ENCODE measurements around the gene DUSP9. TPM values are rescaled to one million over a fixed set of nuclear protein-coding genes. Genes with fewer than 3 reads are reported as not detected.

DUSP9 gene
- total RNA-seq, 1 donor from 2014 or later: not detected

DNA sequence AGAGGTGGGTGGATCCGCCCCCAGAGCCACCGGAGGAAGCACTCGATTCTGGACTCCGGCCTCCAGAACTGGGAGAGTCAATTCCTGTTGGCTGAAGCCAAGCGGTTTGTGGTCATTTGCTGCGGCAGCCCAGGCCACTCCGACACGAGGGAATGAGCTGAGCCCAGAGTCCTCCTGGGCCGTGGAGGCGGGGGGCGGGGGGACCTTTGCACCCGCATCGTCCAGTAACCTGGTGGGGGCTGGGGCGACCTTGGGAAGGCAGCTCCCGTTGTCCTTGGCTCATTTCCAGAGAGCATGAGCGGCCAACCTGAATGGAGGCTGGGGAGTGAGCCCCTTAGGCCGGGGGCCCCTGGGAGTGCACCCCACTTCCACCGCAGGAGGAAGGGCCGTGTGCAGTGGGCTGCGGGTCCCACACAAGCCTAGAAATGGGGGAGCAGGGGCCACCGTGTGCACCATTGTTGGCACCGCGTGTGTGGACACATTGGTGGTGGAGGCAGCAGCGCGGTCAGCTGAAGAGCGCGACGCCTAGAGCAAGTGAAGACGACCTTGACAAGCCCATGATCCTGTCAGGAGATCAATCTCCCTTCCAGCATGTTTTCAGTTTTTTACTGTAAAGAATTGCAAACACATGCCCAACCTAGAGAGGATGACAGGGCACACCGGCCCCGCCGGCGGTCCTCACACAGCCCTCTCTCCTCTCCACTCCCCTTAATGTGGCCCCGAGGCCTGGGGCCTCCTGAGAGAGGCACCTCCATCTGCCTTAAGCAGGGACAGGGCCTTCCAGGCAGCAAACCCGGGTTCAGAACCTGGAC, 19.9 kb upstream of the DUSP9 start:
- peaks cover 0 to 3% of the 10 kb centered on the region in 2 donors for H3K9me3 ChIP-seq
- no peak overlapping the region for H3K27ac ChIP-seq
- no peak for DNase-seq (ENCODE audit: low spot score in 2 of 2)
- intact Hi-C loops (cut with DNase I): no loop called here
- TF ChIP-seq, protein P1, sequence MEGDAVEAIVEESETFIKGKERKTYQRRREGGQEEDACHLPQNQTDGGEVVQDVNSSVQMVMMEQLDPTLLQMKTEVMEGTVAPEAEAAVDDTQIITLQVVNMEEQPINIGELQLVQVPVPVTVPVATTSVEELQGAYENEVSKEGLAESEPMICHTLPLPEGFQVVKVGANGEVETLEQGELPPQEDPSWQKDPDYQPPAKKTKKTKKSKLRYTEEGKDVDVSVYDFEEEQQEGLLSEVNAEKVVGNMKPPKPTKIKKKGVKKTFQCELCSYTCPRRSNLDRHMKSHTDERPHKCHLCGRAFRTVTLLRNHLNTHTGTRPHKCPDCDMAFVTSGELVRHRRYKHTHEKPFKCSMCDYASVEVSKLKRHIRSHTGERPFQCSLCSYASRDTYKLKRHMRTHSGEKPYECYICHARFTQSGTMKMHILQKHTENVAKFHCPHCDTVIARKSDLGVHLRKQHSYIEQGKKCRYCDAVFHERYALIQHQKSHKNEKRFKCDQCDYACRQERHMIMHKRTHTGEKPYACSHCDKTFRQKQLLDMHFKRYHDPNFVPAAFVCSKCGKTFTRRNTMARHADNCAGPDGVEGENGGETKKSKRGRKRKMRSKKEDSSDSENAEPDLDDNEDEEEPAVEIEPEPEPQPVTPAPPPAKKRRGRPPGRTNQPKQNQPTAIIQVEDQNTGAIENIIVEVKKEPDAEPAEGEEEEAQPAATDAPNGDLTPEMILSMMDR (IDR thresholded peaks at IDR 0.05): no peak
- no peak overlapping the region for H3K4me3 ChIP-seq
- no peaks in the 10 kb centered on the region for H3K27me3 ChIP-seq
- H3K4me1 ChIP-seq: no peaks in the 10 kb centered on the region
- H3K36me3 ChIP-seq: no peaks in the 10 kb centered on the region

DNA sequence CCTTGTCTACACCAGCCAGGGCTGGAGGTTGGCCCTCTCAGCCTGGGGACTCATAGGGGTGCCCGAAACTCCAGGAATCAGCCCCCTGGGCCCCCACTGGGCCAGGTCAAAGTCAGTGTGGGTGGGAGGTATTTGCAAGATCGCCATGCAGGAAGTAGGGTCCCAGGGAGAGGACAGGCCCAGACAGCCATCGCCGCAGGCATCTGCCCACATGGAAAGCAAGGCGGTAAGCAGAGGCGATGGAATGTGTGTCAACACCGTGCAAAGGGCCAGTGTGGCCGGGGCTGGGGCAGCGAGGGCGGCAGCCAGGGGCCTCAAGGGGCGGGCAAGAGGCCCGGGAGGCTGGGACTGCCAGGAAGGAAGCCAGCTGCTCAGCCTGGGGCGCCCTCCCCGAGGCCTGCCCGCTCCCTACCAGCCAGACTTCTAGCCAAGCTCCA, 19.3 kb upstream of the DUSP9 start:
- H3K4me1 ChIP-seq: no peaks in the 10 kb centered on the region
- TF ChIP-seq, protein P1 (IDR thresholded peaks at IDR 0.05): no peak
- DNase-seq (ENCODE audit: low spot score in 2 of 2): peak in 1 of 2 donors; percentile 1
- peaks cover under 1% of the 10 kb centered on the region for H3K27me3 ChIP-seq
- no peak overlapping the region for H3K27ac ChIP-seq
- intact Hi-C loops (cut with DNase I): no loop called here
- no peaks in the 10 kb centered on the region for H3K36me3 ChIP-seq
- peaks cover 0 to 3% of the 10 kb centered on the region in 2 donors for H3K9me3 ChIP-seq
- no peak overlapping the region for H3K4me3 ChIP-seq

DNA sequence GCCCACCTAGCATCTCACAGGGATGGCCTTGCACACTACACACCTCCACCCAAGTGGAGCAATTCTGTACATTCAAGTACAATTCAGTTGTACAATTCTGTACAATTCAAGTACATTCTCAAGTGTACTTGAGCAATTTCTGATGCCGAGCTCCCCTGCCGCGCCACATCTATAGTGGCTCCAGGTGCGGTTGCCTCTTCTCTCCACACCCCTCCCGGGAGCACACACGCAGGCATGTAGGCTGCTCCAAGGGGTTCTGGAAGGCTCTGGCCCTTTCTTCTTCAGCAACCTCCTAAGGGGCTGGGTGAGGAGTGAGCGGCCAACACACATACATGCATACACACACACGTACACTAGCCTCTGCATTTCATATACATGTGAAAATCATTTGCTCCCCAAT, 18.9 kb upstream of the DUSP9 start:
- H3K27me3 ChIP-seq: peaks cover 4% of the 10 kb centered on the region
- peaks cover 0 to 3% of the 10 kb centered on the region in 2 donors for H3K9me3 ChIP-seq
- no peak overlapping the region for H3K4me3 ChIP-seq
- H3K36me3 ChIP-seq: no peaks in the 10 kb centered on the region
- intact Hi-C loops (cut with DNase I): no loop called here
- H3K27ac ChIP-seq: no peak overlapping the region
- TF ChIP-seq, protein P1 (IDR thresholded peaks at IDR 0.05): no peak
- no peaks in the 10 kb centered on the region for H3K4me1 ChIP-seq
- DNase-seq (ENCODE audit: low spot score in 2 of 2): no peak

DNA sequence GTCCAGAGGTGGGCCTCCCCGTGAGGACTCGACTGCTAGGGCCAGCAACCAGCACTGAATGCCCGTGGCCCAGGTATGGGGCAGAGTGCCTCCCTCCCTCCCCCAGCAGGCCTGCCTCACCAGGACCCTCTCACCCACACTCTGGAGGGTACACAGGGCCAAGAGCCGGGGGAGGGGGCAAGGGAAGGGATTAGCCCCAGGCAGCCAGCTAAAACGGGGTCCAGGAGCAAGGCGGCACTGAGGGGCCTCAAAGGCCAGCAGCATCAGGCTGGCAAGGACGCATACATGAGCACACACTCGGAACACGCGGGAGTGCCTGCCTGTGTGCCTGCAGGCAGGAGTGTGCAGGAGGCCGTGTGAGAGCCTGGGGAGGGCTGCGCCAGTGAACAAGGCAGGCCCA, 18.3 kb upstream of the DUSP9 start:
- peaks cover 4% of the 10 kb centered on the region for H3K27me3 ChIP-seq
- TF ChIP-seq, protein P1 (IDR thresholded peaks at IDR 0.05): no peak
- peak in 1 of 2 donors; percentile 3 for DNase-seq (ENCODE audit: low spot score in 2 of 2)
- no peaks in the 10 kb centered on the region for H3K4me1 ChIP-seq
- intact Hi-C loops (cut with DNase I): no loop called here
- H3K9me3 ChIP-seq: peaks cover 0 to 3% of the 10 kb centered on the region in 2 donors
- no peak overlapping the region for H3K27ac ChIP-seq
- no peak overlapping the region for H3K4me3 ChIP-seq
- H3K36me3 ChIP-seq: no peaks in the 10 kb centered on the region

DNA sequence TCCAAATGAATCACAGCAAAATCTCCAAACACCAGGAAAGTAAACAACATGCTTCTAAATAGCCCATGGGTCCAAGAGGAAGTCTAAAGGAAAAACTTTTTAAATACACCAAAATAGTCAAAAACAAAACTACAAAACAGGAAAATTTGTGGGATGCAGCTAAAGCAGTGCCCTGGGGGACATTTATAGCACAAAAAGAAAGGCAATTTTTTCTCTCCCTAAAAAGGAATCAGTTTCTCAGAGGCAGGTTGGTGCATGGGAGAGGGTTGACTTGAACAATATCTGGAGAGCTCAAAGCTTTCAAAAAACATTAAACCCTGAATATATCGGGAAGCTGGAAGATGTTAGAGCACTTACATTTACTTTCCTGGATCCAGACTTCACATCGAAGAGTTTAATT, 15.7 kb upstream of the DUSP9 start:
- no peaks in the 10 kb centered on the region for H3K36me3 ChIP-seq
- peaks cover 4% of the 10 kb centered on the region for H3K27me3 ChIP-seq
- H3K27ac ChIP-seq: no peak overlapping the region
- TF ChIP-seq, protein P1 (IDR thresholded peaks at IDR 0.05): no peak
- H3K9me3 ChIP-seq: peaks cover 0 to 3% of the 10 kb centered on the region in 2 donors
- H3K4me1 ChIP-seq: no peaks in the 10 kb centered on the region
- DNase-seq (ENCODE audit: low spot score in 2 of 2): no peak
- intact Hi-C loops (cut with DNase I): no loop called here
- H3K4me3 ChIP-seq: no peak overlapping the region

Measured in ascending aorta (tissue), 2 donors.